ENCODE measurements around the gene GNAQ. TPM values are rescaled to one million over a fixed set of nuclear protein-coding genes. Genes with fewer than 3 reads are reported as not detected.
A peak's percentile ranks its signal among the peaks of the same experiment; 100 is the strongest.

Gene GNAQ
- total RNA-seq, 3 donors from 2014 or later (not counting 1 experiment from before 2014, with no cell fraction given) = 17.8 to 51.6 (median 24.5) TPM

GRCh38 chr9:77947651-77948050 lies 84.0 kb downstream of the GNAQ start:
- peaks cover 21 to 32% of the 10 kb centered on the region in 2 donors for H3K4me1 Mint-ChIP-seq
- no peaks in the 10 kb centered on the region for H3K27me3 ChIP-seq (ENCODE audit: control insufficient read depth, insufficient read depth, low read length)
- no peak overlapping the region for H3K4me3 ChIP-seq (ENCODE audit: low read length)
- WGBS (ENCODE audit: insufficient coverage) = 91% methylated on average over 2 of the region's 3 CpGs
- no peaks in the 10 kb centered on the region for H3K27me3 Mint-ChIP-seq (ENCODE audit: low read depth in 2 of 2)
- H3K36me3 Mint-ChIP-seq = no peaks in the 10 kb centered on the region
- intact Hi-C loops (cut with micrococcal nuclease) = no loop called here
- H3K4me1 ChIP-seq (ENCODE audit: control insufficient read depth, insufficient read depth, low read length) = peaks cover 4% of the 10 kb centered on the region
- H3K9me3 Mint-ChIP-seq = no peaks in the 10 kb centered on the region
- no peak overlapping the region for H3K27ac Mint-ChIP-seq
- no peak overlapping the region for H3K27ac ChIP-seq (ENCODE audit: low read length)
- DNase-seq = no peak
- no peak for ATAC-seq
- H3K9me3 ChIP-seq (ENCODE audit: control insufficient read depth, insufficient read depth, low read length) = no peaks in the 10 kb centered on the region
- no peak for TF ChIP-seq CTCF (IDR thresholded peaks at IDR 0.05)
- no peaks in the 10 kb centered on the region for H3K36me3 ChIP-seq (ENCODE audit: control insufficient read depth, insufficient read depth, low read length)
- H3K4me3 Mint-ChIP-seq = no peak overlapping the region

GRCh38 chr9:77946969-77947620 lies 84.5 kb downstream of the GNAQ start:
- Histone ChIP-seq H3K27me3 (ENCODE audit: control insufficient read depth, insufficient read depth, low read length) (no peaks in the 10 kb centered on the region), H3K36me3 (ENCODE audit: control insufficient read depth, insufficient read depth, low read length) (no peaks in the 10 kb centered on the region), H3K9me3 (ENCODE audit: control insufficient read depth, insufficient read depth, low read length) (no peaks in the 10 kb centered on the region), H3K27ac (ENCODE audit: low read length) (no peak overlapping the region), H3K4me3 (ENCODE audit: low read length) (no peak overlapping the region), H3K4me1 (ENCODE audit: control insufficient read depth, insufficient read depth, low read length) (peaks cover 4% of the 10 kb centered on the region)
- 67% methylated on average over 4 of the region's 5 CpGs for WGBS (ENCODE audit: insufficient coverage)
- H3K9me3 Mint-ChIP-seq = no peaks in the 10 kb centered on the region
- H3K4me3 Mint-ChIP-seq = no peak overlapping the region
- H3K27me3 Mint-ChIP-seq (ENCODE audit: low read depth in 2 of 2) = no peaks in the 10 kb centered on the region
- intact Hi-C loops (cut with micrococcal nuclease) = no loop called here
- no peak overlapping the region for H3K27ac Mint-ChIP-seq
- ATAC-seq (no peak), DNase-seq (no peak)
- no peak for TF ChIP-seq CTCF (IDR thresholded peaks at IDR 0.05)
- H3K36me3 Mint-ChIP-seq = no peaks in the 10 kb centered on the region
- peaks cover 21 to 32% of the 10 kb centered on the region in 2 donors for H3K4me1 Mint-ChIP-seq

GRCh38 chr9:77946296-77946695 lies 85.3 kb downstream of the GNAQ start:
- Histone ChIP-seq H3K4me1 (ENCODE audit: control insufficient read depth, insufficient read depth, low read length) (peaks cover 4% of the 10 kb centered on the region), H3K36me3 (ENCODE audit: control insufficient read depth, insufficient read depth, low read length) (no peaks in the 10 kb centered on the region), H3K27me3 (ENCODE audit: control insufficient read depth, insufficient read depth, low read length) (no peaks in the 10 kb centered on the region), H3K27ac (ENCODE audit: low read length) (no peak overlapping the region), H3K9me3 (ENCODE audit: control insufficient read depth, insufficient read depth, low read length) (no peaks in the 10 kb centered on the region), H3K4me3 (ENCODE audit: low read length) (no peak overlapping the region)
- 55% methylated on average over 2 of the region's 4 CpGs for WGBS (ENCODE audit: insufficient coverage)
- no peak for ATAC-seq
- no peak for TF ChIP-seq CTCF (IDR thresholded peaks at IDR 0.05)
- Mint-ChIP-seq H3K4me3 (no peak overlapping the region), H3K36me3 (no peaks in the 10 kb centered on the region), H3K27me3 (ENCODE audit: low read depth in 2 of 2) (no peaks in the 10 kb centered on the region), H3K9me3 (no peaks in the 10 kb centered on the region), H3K27ac (no peak overlapping the region), H3K4me1 (peaks cover 21 to 32% of the 10 kb centered on the region in 2 donors)
- intact Hi-C loops (cut with micrococcal nuclease) = no loop called here
- no peak for DNase-seq

- no peaks in the 10 kb centered on the region for H3K27me3 Mint-ChIP-seq (ENCODE audit: low read depth in 2 of 2)
- Histone ChIP-seq H3K36me3 (ENCODE audit: control insufficient read depth, insufficient read depth, low read length) (no peaks in the 10 kb centered on the region), H3K9me3 (ENCODE audit: control insufficient read depth, insufficient read depth, low read length) (no peaks in the 10 kb centered on the region), H3K4me1 (ENCODE audit: control insufficient read depth, insufficient read depth, low read length) (peaks cover 4% of the 10 kb centered on the region), H3K27ac (ENCODE audit: low read length) (no peak overlapping the region), H3K27me3 (ENCODE audit: control insufficient read depth, insufficient read depth, low read length) (no peaks in the 10 kb centered on the region), H3K4me3 (ENCODE audit: low read length) (no peak overlapping the region)
- no peak overlapping the region for H3K4me3 Mint-ChIP-seq
- no peak overlapping the region for H3K27ac Mint-ChIP-seq
- ATAC-seq (peak in 1 of 3 donors; percentile 49), DNase-seq (no peak)
- TF ChIP-seq CTCF (IDR thresholded peaks at IDR 0.05) = no peak
- 26% methylated on average over 3 of the region's 5 CpGs for WGBS (ENCODE audit: insufficient coverage)
- H3K4me1 Mint-ChIP-seq = peaks cover 21 to 32% of the 10 kb centered on the region in 2 donors
- H3K9me3 Mint-ChIP-seq = no peaks in the 10 kb centered on the region
- intact Hi-C loops (cut with micrococcal nuclease) = no loop called here
- no peaks in the 10 kb centered on the region for H3K36me3 Mint-ChIP-seq
These were observed 85.8 kb downstream of the GNAQ start for GRCh38 chr9:77945798-77946197.

All from natural killer cell (primary cell).